ENCODE measurements around the gene ELK4. TPM values are rescaled to one million over a fixed set of nuclear protein-coding genes. Genes with fewer than 3 reads are reported as not detected.
"Not testable (repeated sequence)": the region's sequence is repeated elsewhere in the genome, so short reads cannot be mapped to it uniquely, and the experiment has no call there.

The ELK4 gene
- total and polyA plus RNA-seq, 5 donors from 2014 or later: 3.5 to 106 (median 4.7) TPM

DNA sequence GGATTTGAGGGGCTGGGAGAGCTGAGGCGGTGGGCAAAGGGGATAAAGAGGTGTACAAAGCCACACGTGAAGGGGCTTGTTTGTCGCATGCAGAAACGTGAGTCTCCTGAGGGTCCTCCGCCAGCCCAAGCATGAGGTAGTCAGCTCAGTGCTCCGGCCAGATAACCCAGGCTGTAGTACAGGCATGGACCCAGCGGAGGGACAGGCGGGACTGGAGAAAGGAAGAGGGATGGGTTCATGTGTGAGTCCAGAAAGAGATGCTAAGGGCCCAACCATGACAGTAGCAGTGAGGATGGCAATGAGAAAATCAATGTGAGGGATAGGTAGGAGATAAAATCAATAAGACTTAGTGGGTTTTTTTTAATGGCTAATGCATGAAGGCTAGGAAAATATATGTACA is 13.7 kb upstream of the ELK4 start:
- H3K4me1 Mint-ChIP-seq: no peaks in the 10 kb centered on the region
- DNase-seq (no peak), ATAC-seq (ENCODE audit: low read depth in 2 of 2) (no peak)
- H3K9me3 Mint-ChIP-seq: peaks cover 0 to 2% (median 0%) of the 10 kb centered on the region in 7 donors
- no peaks in the 10 kb centered on the region for H3K9me3 ChIP-seq (ENCODE audit: control insufficient read depth in 2 of 2, low read length in 2 of 2)
- H3K36me3 ChIP-seq (ENCODE audit: control insufficient read depth, insufficient read depth, low read length): no peaks in the 10 kb centered on the region
- H3K4me3 Mint-ChIP-seq: no peak overlapping the region
- no peaks in the 10 kb centered on the region for H3K27me3 ChIP-seq (ENCODE audit: control insufficient read depth, insufficient read depth, low read length)
- no peak overlapping the region for H3K27ac ChIP-seq (ENCODE audit: insufficient read depth, low read length, poor library complexity, severe bottlenecking)
- H3K27me3 Mint-ChIP-seq: peaks cover 11% of the 10 kb centered on the region
- no peaks in the 10 kb centered on the region for H3K4me1 ChIP-seq (ENCODE audit: control insufficient read depth, insufficient read depth, low read length, poor library complexity, severe bottlenecking)
- no peak overlapping the region for H3K4me3 ChIP-seq (ENCODE audit: low read depth, low read length)
- H3K27ac Mint-ChIP-seq: no peak overlapping the region
- no peaks in the 10 kb centered on the region for H3K36me3 Mint-ChIP-seq

DNA sequence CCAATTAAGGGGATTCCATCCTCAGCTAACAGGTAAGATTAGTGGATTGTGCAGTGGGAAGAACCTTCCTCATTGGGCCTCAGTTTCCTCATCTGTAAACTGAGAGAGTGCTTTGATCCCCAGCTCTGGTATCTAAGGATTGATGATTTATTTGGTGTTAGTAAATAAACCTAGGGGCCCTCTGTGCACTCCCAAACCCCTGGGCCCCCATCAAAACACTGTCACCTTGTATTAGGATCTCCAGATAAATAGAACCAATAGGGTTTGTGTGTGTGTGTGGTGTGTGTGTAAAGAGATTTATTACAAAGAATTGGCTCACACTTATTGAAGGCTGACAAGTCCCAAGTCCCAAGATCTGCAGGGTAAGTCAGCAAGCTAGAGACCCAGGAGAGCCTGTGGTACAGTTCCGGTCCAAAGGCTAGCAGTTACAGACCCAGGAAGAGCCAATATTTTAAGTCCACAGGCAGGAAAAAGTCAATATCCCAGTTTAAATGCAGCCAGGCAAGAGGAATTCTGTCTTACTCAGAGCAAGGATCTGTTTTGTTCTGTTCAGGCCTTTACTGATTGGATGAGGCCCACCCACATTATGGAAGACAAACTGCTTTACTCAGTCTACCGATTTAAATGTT is 11.0 kb upstream of the ELK4 start:
- peaks cover 0 to 2% (median 0%) of the 10 kb centered on the region in 7 donors for H3K9me3 Mint-ChIP-seq
- Histone ChIP-seq H3K9me3 (ENCODE audit: control insufficient read depth in 2 of 2, low read length in 2 of 2) (no peaks in the 10 kb centered on the region), H3K36me3 (ENCODE audit: control insufficient read depth, insufficient read depth, low read length) (no peaks in the 10 kb centered on the region), H3K27ac (ENCODE audit: insufficient read depth, low read length, poor library complexity, severe bottlenecking) (no peak overlapping the region), H3K27me3 (ENCODE audit: control insufficient read depth, insufficient read depth, low read length) (peaks cover 14% of the 10 kb centered on the region), H3K4me1 (ENCODE audit: control insufficient read depth, insufficient read depth, low read length, poor library complexity, severe bottlenecking) (no peaks in the 10 kb centered on the region), H3K4me3 (ENCODE audit: low read depth, low read length) (no peak overlapping the region)
- no peaks in the 10 kb centered on the region for H3K4me1 Mint-ChIP-seq
- H3K27ac Mint-ChIP-seq: peak overlapping the region in 1 of 3 donors; percentile 48
- no peak overlapping the region for H3K4me3 Mint-ChIP-seq
- H3K36me3 Mint-ChIP-seq: no peaks in the 10 kb centered on the region
- DNase-seq (no peak), ATAC-seq (ENCODE audit: low read depth in 2 of 2) (no peak)
- peaks cover 29% of the 10 kb centered on the region for H3K27me3 Mint-ChIP-seq

DNA sequence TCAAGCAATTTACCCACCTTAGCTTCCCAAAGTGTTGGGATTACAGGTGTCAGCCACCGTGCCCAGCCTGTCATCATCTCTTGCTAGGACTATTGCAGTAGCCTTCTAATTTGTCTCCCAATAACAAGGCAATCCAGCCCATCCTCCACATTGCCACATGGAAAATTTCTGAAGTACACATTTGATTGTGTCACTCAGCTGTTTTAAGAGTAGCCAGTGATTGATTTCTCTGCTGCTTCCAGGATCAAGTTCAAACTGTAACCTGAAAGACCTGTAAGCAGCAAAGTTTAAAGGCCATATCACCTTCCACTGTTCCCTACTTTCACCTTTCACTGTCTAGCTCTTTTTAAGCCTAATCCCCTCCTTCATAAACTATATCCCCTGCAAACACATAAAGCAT is 7.8 kb upstream of the ELK4 start:
- Histone ChIP-seq H3K27me3 (ENCODE audit: control insufficient read depth, insufficient read depth, low read length) (peaks cover 19% of the 10 kb centered on the region), H3K36me3 (ENCODE audit: control insufficient read depth, insufficient read depth, low read length) (no peaks in the 10 kb centered on the region), H3K9me3 (ENCODE audit: control insufficient read depth in 2 of 2, low read length in 2 of 2) (no peaks in the 10 kb centered on the region), H3K4me3 (ENCODE audit: low read depth, low read length) (no peak overlapping the region), H3K4me1 (ENCODE audit: control insufficient read depth, insufficient read depth, low read length, poor library complexity, severe bottlenecking) (no peaks in the 10 kb centered on the region), H3K27ac (ENCODE audit: insufficient read depth, low read length, poor library complexity, severe bottlenecking) (no peak overlapping the region)
- DNase-seq: no peak
- ATAC-seq (ENCODE audit: low read depth in 2 of 2): no peak
- H3K4me1 Mint-ChIP-seq: no peaks in the 10 kb centered on the region
- H3K27me3 Mint-ChIP-seq: peaks cover 38% of the 10 kb centered on the region
- H3K36me3 Mint-ChIP-seq: no peaks in the 10 kb centered on the region
- H3K9me3 Mint-ChIP-seq: peaks cover 0 to 2% (median 0%) of the 10 kb centered on the region in 7 donors
- H3K4me3 Mint-ChIP-seq: no peak overlapping the region
- no peak overlapping the region for H3K27ac Mint-ChIP-seq

DNA sequence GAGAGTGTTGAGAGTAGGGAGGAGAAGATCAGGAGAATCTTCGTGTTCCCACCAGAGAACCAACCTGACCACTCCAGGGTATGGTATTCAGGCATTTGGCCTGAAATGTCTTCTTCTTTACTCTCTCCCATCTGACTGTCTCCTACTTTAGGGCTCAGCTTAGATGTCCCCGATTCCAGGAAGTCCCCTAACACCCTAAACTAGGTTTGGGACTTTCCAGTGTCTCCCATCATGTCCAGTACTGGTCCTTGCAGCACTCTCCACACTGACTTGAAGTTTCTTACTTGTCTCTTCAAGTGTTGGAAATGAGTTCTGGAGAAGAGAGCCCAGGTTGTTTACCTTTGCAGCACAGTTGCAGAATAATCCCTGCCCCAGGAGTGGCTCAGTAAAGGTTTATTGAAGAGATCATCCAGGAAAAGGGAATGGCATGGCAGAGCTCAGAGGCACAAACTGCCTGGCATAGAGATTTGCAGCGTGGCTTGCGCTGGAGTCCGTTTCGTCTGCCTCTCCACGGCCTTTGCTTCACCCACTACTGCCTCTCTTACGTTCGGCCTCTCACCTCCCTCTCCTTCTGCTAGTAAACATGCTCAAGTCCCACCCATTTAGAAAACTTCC is 6.2 kb upstream of the ELK4 start:
- H3K4me1 Mint-ChIP-seq: peaks cover 0 to 2% (median 0%) of the 10 kb centered on the region in 4 donors
- H3K36me3 Mint-ChIP-seq: no peaks in the 10 kb centered on the region
- Histone ChIP-seq H3K4me3 (ENCODE audit: low read depth, low read length) (no peak overlapping the region), H3K27ac (ENCODE audit: insufficient read depth, low read length, poor library complexity, severe bottlenecking) (no peak overlapping the region), H3K27me3 (ENCODE audit: control insufficient read depth, insufficient read depth, low read length) (peaks cover 19% of the 10 kb centered on the region), H3K4me1 (ENCODE audit: control insufficient read depth, insufficient read depth, low read length, poor library complexity, severe bottlenecking) (no peaks in the 10 kb centered on the region), H3K36me3 (ENCODE audit: control insufficient read depth, insufficient read depth, low read length) (no peaks in the 10 kb centered on the region), H3K9me3 (ENCODE audit: control insufficient read depth in 2 of 2, low read length in 2 of 2) (no peaks in the 10 kb centered on the region)
- H3K27ac Mint-ChIP-seq: no peak overlapping the region
- no peak overlapping the region for H3K4me3 Mint-ChIP-seq
- no peak for ATAC-seq (ENCODE audit: low read depth in 2 of 2)
- DNase-seq: no peak
- peaks cover 0 to 2% (median 0%) of the 10 kb centered on the region in 7 donors for H3K9me3 Mint-ChIP-seq
- peaks cover 36% of the 10 kb centered on the region for H3K27me3 Mint-ChIP-seq

DNA sequence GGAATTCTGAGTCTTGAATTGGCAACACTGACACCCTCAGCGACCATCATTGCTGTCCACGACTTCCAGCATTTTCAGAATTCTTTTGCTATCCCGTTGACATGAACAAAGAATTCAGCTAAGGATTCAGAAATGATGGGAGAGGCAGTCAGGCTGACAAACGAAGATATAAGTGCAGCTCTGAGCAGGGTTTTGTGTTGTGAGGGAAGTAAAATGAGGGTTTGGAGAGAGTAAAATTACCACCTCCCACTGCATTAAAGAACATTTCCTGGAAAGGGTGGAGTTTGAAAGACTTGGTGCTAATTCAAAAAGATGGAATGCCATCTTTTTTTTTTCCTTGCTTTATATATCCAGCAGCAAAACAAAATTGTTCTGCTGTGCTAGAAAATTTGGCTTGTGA is 4.9 kb upstream of the ELK4 start:
- ATAC-seq (ENCODE audit: low read depth in 2 of 2): no peak
- DNase-seq: no peak
- Histone ChIP-seq H3K27ac (ENCODE audit: insufficient read depth, low read length, poor library complexity, severe bottlenecking) (no peak overlapping the region), H3K4me1 (ENCODE audit: control insufficient read depth, insufficient read depth, low read length, poor library complexity, severe bottlenecking) (peaks cover 7% of the 10 kb centered on the region), H3K9me3 (ENCODE audit: control insufficient read depth in 2 of 2, low read length in 2 of 2) (no peaks in the 10 kb centered on the region), H3K4me3 (ENCODE audit: low read depth, low read length) (no peak overlapping the region), H3K27me3 (ENCODE audit: control insufficient read depth, insufficient read depth, low read length) (peaks cover 19% of the 10 kb centered on the region), H3K36me3 (ENCODE audit: control insufficient read depth, insufficient read depth, low read length) (no peaks in the 10 kb centered on the region)
- Mint-ChIP-seq H3K9me3 (peaks cover 0 to 2% (median 0%) of the 10 kb centered on the region in 7 donors), H3K36me3 (no peaks in the 10 kb centered on the region), H3K4me3 (peak overlapping the region in 1 of 4 donors; percentile 33), H3K27ac (no peak overlapping the region), H3K27me3 (peaks cover 36% of the 10 kb centered on the region), H3K4me1 (peaks cover 0 to 12% (median 0%) of the 10 kb centered on the region in 4 donors)

DNA sequence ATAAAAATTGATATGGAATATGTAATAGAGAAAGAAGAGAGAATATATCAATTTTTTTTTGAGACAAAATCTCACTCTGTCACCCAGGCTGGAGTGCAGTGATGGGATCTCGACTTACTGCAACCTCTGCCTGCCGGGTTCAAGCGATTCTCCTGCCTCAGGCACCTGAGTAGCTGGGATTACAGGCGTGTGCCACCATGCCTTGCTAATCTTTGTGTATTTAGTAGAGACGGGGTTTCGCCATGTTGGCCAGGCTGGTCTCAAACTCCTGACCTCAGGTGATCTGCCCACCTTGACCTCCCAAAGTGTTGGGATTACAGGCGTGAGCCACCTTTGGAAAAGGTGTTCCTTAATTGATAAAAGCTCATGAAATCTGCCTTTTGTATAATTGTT is 4.3 kb upstream of the ELK4 start:
- H3K4me1 ChIP-seq (ENCODE audit: control insufficient read depth, insufficient read depth, low read length, poor library complexity, severe bottlenecking); H3K27ac ChIP-seq (ENCODE audit: insufficient read depth, low read length, poor library complexity, severe bottlenecking); H3K36me3 ChIP-seq (ENCODE audit: control insufficient read depth, insufficient read depth, low read length); DNase-seq; H3K27ac Mint-ChIP-seq; H3K9me3 Mint-ChIP-seq; H3K9me3 ChIP-seq (ENCODE audit: control insufficient read depth in 2 of 2, low read length in 2 of 2); H3K36me3 Mint-ChIP-seq; ATAC-seq (ENCODE audit: low read depth in 2 of 2); H3K4me3 ChIP-seq (ENCODE audit: low read depth, low read length): not testable (repeated sequence)
- peaks cover 19% of the 10 kb centered on the region for H3K27me3 ChIP-seq (ENCODE audit: control insufficient read depth, insufficient read depth, low read length)
- H3K4me1 Mint-ChIP-seq: peaks cover 0 to 12% (median under 1%) of the 10 kb centered on the region in 4 donors
- H3K27me3 Mint-ChIP-seq: peaks cover 36% of the 10 kb centered on the region
- H3K4me3 Mint-ChIP-seq: peak overlapping the region in 1 of 4 donors; percentile 33

DNA sequence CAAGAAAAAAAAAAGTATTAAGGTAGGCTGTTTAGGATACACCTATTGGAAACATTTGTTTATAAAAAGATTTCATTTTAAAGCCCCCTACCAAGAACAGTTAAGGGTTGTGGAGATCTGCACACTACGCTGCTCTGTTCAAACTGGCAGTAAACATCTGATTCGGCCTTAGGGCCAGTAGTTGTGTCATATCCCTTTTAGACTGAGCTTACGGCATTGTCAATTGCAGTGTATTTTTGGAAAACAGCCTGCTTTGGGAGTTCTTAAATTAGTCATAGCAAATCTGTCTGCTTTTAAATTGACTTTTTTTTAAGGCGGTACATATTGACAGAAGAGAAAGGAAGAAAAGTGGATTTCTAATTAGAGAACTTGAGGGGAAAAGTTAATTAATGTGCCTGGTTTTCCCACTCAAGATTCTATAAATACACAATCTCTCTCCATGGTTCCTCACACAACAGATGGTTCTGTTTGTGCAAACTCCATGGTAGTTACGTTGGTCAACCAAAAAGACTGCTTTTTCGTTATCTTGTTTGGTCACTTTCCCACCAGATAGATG is 1.7 kb upstream of the ELK4 start:
- H3K4me1 ChIP-seq (ENCODE audit: control insufficient read depth, insufficient read depth, low read length, poor library complexity, severe bottlenecking): peaks cover 32% of the 10 kb centered on the region
- Mint-ChIP-seq H3K9me3 (no peaks in the 10 kb centered on the region), H3K27me3 (peaks cover 18% of the 10 kb centered on the region), H3K36me3 (peaks cover 3% of the 10 kb centered on the region), H3K4me1 (peaks cover 8 to 39% (median 18%) of the 10 kb centered on the region in 4 donors), H3K4me3 (peak overlapping the region in 2 of 4 donors; percentile 88 to 96), H3K27ac (peak overlapping the region in 2 of 3 donors; percentile 20 to 94)
- H3K27me3 ChIP-seq (ENCODE audit: control insufficient read depth, insufficient read depth, low read length): peaks cover 10% of the 10 kb centered on the region
- ATAC-seq (ENCODE audit: low read depth in 2 of 2): no peak
- no peaks in the 10 kb centered on the region for H3K36me3 ChIP-seq (ENCODE audit: control insufficient read depth, insufficient read depth, low read length)
- no peak overlapping the region for H3K4me3 ChIP-seq (ENCODE audit: low read depth, low read length)
- H3K27ac ChIP-seq (ENCODE audit: insufficient read depth, low read length, poor library complexity, severe bottlenecking): no peak overlapping the region
- H3K9me3 ChIP-seq (ENCODE audit: control insufficient read depth in 2 of 2, low read length in 2 of 2): no peaks in the 10 kb centered on the region
- DNase-seq: no peak

All from CD4-positive, CD25-positive, alpha-beta regulatory T cell (primary cell).